ENCODE measurements around the gene KRT6A. TPM values are rescaled to one million over a fixed set of nuclear protein-coding genes. Genes with fewer than 3 reads are reported as not detected.
"Not testable (repeated sequence)": the region's sequence is repeated elsewhere in the genome, so short reads cannot be mapped to it uniquely, and the experiment has no call there.

KRT6A gene
- total RNA-seq, 2 donors from 2014 or later: not detected

- peaks cover 26% of the 10 kb centered on the region for H3K27me3 Mint-ChIP-seq (ENCODE audit: low read depth)
- H3K4me3 Mint-ChIP-seq; H3K27ac Mint-ChIP-seq; DNase-seq; H3K9me3 Mint-ChIP-seq; H3K4me1 Mint-ChIP-seq (ENCODE audit: low read depth); H3K36me3 Mint-ChIP-seq (ENCODE audit: insufficient read depth in 2 of 2); ATAC-seq (replicated peaks in 1 of 2): not testable (repeated sequence)
Measured at GRCh38 chr12:52491495-52491894, 1.6 kb downstream of the KRT6A start.

GRCh38 chr12:52488736-52489135, 4.3 kb downstream of the KRT6A start:
- Mint-ChIP-seq H3K27ac (no peak overlapping the region), H3K27me3 (ENCODE audit: low read depth) (peaks cover 33% of the 10 kb centered on the region), H3K9me3 (no peaks in the 10 kb centered on the region), H3K4me1 (ENCODE audit: low read depth) (no peaks in the 10 kb centered on the region), H3K36me3 (ENCODE audit: insufficient read depth in 2 of 2) (peaks cover 2 to 4% of the 10 kb centered on the region in 2 donors), H3K4me3 (no peak overlapping the region)
- ATAC-seq (replicated peaks in 1 of 2) (no peak), DNase-seq (no peak)

GRCh38 chr12:52487744-52488443, 5.2 kb downstream of the KRT6A start:
- ATAC-seq (replicated peaks in 1 of 2); H3K4me1 Mint-ChIP-seq (ENCODE audit: low read depth); H3K9me3 Mint-ChIP-seq; DNase-seq; H3K4me3 Mint-ChIP-seq; H3K36me3 Mint-ChIP-seq (ENCODE audit: insufficient read depth in 2 of 2); H3K27ac Mint-ChIP-seq: not testable (repeated sequence)
- H3K27me3 Mint-ChIP-seq (ENCODE audit: low read depth): peaks cover 42% of the 10 kb centered on the region

- peaks cover 41% of the 10 kb centered on the region for H3K27me3 Mint-ChIP-seq (ENCODE audit: low read depth)
- no peak overlapping the region for H3K4me3 Mint-ChIP-seq
- H3K27ac Mint-ChIP-seq: no peak overlapping the region
- ATAC-seq (replicated peaks in 1 of 2) (no peak), DNase-seq (no peak)
- no peaks in the 10 kb centered on the region for H3K4me1 Mint-ChIP-seq (ENCODE audit: low read depth)
- H3K36me3 Mint-ChIP-seq (ENCODE audit: insufficient read depth in 2 of 2): peaks cover 2 to 4% of the 10 kb centered on the region in 2 donors
- no peaks in the 10 kb centered on the region for H3K9me3 Mint-ChIP-seq
Measured at GRCh38 chr12:52487211-52487610, 5.8 kb downstream of the KRT6A start.

- H3K4me3 Mint-ChIP-seq: no peak overlapping the region
- no peak overlapping the region for H3K27ac Mint-ChIP-seq
- H3K9me3 Mint-ChIP-seq: no peaks in the 10 kb centered on the region
- no peaks in the 10 kb centered on the region for H3K4me1 Mint-ChIP-seq (ENCODE audit: low read depth)
- H3K27me3 Mint-ChIP-seq (ENCODE audit: low read depth): peaks cover 33% of the 10 kb centered on the region
- H3K36me3 Mint-ChIP-seq (ENCODE audit: insufficient read depth in 2 of 2): peaks cover 2 to 4% of the 10 kb centered on the region in 2 donors
- ATAC-seq (replicated peaks in 1 of 2): no peak
- no peak for DNase-seq
Measured at GRCh38 chr12:52486166-52487105, 6.6 kb downstream of the KRT6A start.

GRCh38 chr12:52480073-52480472, 13.0 kb downstream of the KRT6A start:
- ATAC-seq (replicated peaks in 1 of 2) (no peak), DNase-seq (no peak)
- no peak overlapping the region for H3K4me3 Mint-ChIP-seq
- H3K36me3 Mint-ChIP-seq (ENCODE audit: insufficient read depth in 2 of 2): peaks cover 4 to 6% of the 10 kb centered on the region in 2 donors
- peaks cover 3 to 4% of the 10 kb centered on the region in 2 donors for H3K9me3 Mint-ChIP-seq
- H3K4me1 Mint-ChIP-seq (ENCODE audit: low read depth): no peaks in the 10 kb centered on the region
- peaks cover 20% of the 10 kb centered on the region for H3K27me3 Mint-ChIP-seq (ENCODE audit: low read depth)
- no peak overlapping the region for H3K27ac Mint-ChIP-seq

- Mint-ChIP-seq H3K4me1 (ENCODE audit: low read depth) (no peaks in the 10 kb centered on the region), H3K27ac (no peak overlapping the region), H3K27me3 (ENCODE audit: low read depth) (peaks cover under 1% of the 10 kb centered on the region), H3K36me3 (ENCODE audit: insufficient read depth in 2 of 2) (peaks cover 0 to 4% of the 10 kb centered on the region in 2 donors), H3K4me3 (no peak overlapping the region), H3K9me3 (peaks cover 3 to 4% of the 10 kb centered on the region in 2 donors)
- ATAC-seq (replicated peaks in 1 of 2) (no peak), DNase-seq (no peak)
Measured at GRCh38 chr12:52477651-52478050, 15.4 kb downstream of the KRT6A start.

GRCh38 chr12:52474212-52474611, 18.8 kb downstream of the KRT6A start:
- no peaks in the 10 kb centered on the region for H3K4me1 Mint-ChIP-seq (ENCODE audit: low read depth)
- no peaks in the 10 kb centered on the region for H3K27me3 Mint-ChIP-seq (ENCODE audit: low read depth)
- ATAC-seq (replicated peaks in 1 of 2): no peak
- H3K9me3 Mint-ChIP-seq: peaks cover 1 to 2% of the 10 kb centered on the region in 2 donors
- DNase-seq: no peak
- H3K27ac Mint-ChIP-seq: no peak overlapping the region
- H3K4me3 Mint-ChIP-seq: no peak overlapping the region
- peaks cover 0 to 2% of the 10 kb centered on the region in 2 donors for H3K36me3 Mint-ChIP-seq (ENCODE audit: insufficient read depth in 2 of 2)

GRCh38 chr12:52473768-52474167, 19.3 kb downstream of the KRT6A start, which contains the start of gene KRT6C:
TSS of gene KRT6C (minus strand) at chr12:52473805. CDS start at chr12:52473737, 68 bp downstream.
- Mint-ChIP-seq H3K27ac (no peak within 1 kb of the TSS), H3K36me3 (ENCODE audit: insufficient read depth in 2 of 2) (peaks cover 0 to 2% of the 10 kb centered on the region in 2 donors), H3K9me3 (peaks cover 1 to 2% of the 10 kb centered on the region in 2 donors), H3K4me1 (ENCODE audit: low read depth) (no peaks in the 10 kb centered on the region), H3K27me3 (ENCODE audit: low read depth) (peaks cover under 1% of the 10 kb centered on the region), H3K4me3 (no peak within 1 kb of the TSS)
- ATAC-seq (replicated peaks in 1 of 2) (no peak), DNase-seq (no peak)

GRCh38 chr12:52469853-52470252, 23.2 kb downstream of the KRT6A start:
- Mint-ChIP-seq H3K9me3 (no peaks in the 10 kb centered on the region), H3K4me3 (no peak overlapping the region), H3K27me3 (ENCODE audit: low read depth) (peaks cover 7% of the 10 kb centered on the region), H3K4me1 (ENCODE audit: low read depth) (no peaks in the 10 kb centered on the region), H3K27ac (no peak overlapping the region), H3K36me3 (ENCODE audit: insufficient read depth in 2 of 2) (no peaks in the 10 kb centered on the region)
- DNase-seq (no peak), ATAC-seq (replicated peaks in 1 of 2) (no peak)

GRCh38 chr12:52464897-52465296, 28.2 kb downstream of the KRT6A start:
- Mint-ChIP-seq H3K4me3 (no peak overlapping the region), H3K9me3 (no peaks in the 10 kb centered on the region), H3K27ac (no peak overlapping the region), H3K27me3 (ENCODE audit: low read depth) (peaks cover 19% of the 10 kb centered on the region), H3K36me3 (ENCODE audit: insufficient read depth in 2 of 2) (no peaks in the 10 kb centered on the region), H3K4me1 (ENCODE audit: low read depth) (no peaks in the 10 kb centered on the region)
- ATAC-seq (replicated peaks in 1 of 2) (no peak), DNase-seq (no peak)

- Mint-ChIP-seq H3K4me3 (no peak overlapping the region), H3K36me3 (ENCODE audit: insufficient read depth in 2 of 2) (no peaks in the 10 kb centered on the region), H3K27ac (no peak overlapping the region), H3K4me1 (ENCODE audit: low read depth) (no peaks in the 10 kb centered on the region), H3K9me3 (no peaks in the 10 kb centered on the region), H3K27me3 (ENCODE audit: low read depth) (peaks cover 12% of the 10 kb centered on the region)
- no peak for ATAC-seq (replicated peaks in 1 of 2)
- no peak for DNase-seq
Measured at GRCh38 chr12:52461693-52462092, 31.4 kb downstream of the KRT6A start.

GRCh38 chr12:52458861-52459260, 34.2 kb downstream of the KRT6A start:
- peaks cover 5% of the 10 kb centered on the region for H3K4me1 Mint-ChIP-seq (ENCODE audit: low read depth)
- no peaks in the 10 kb centered on the region for H3K9me3 Mint-ChIP-seq
- H3K4me3 Mint-ChIP-seq: no peak overlapping the region
- DNase-seq (no peak), ATAC-seq (replicated peaks in 1 of 2) (no peak)
- H3K27me3 Mint-ChIP-seq (ENCODE audit: low read depth): peaks cover 12% of the 10 kb centered on the region
- H3K36me3 Mint-ChIP-seq (ENCODE audit: insufficient read depth in 2 of 2): no peaks in the 10 kb centered on the region
- H3K27ac Mint-ChIP-seq: no peak overlapping the region

All from activated T-cell treated with anti-CD3 and anti-CD28 coated beads, Interleukin-2, amount 50 U/mL, for 72 hours (primary cell).